K562 (cell line): ENCODE measurements around the gene BAHD1. TPM values are rescaled to one million over a fixed set of nuclear protein-coding genes. Genes with fewer than 3 reads are reported as not detected.

Experiments used
- ESRRA ChIP-seq: fragments of 450-650 bp; IDR thresholded peaks from 2 replicates; pipeline ENCODE4 v1.6.1; 2014; ENCODE audit warnings: low read depth, mild to moderate bottlenecking, moderate library complexity, borderline replicate concordance
- MGA ChIP-seq: fragments of 450-650 bp; IDR thresholded peaks from 2 replicates; pipeline ENCODE4 v1.6.1; 2016; ENCODE audit warnings: mild to moderate bottlenecking, moderate library complexity
- MTA3 ChIP-seq: fragments of 450-650 bp; formaldehyde crosslinking; IDR thresholded peaks from 2 replicates; pipeline ENCODE4 v1.6.1; 2017; ENCODE audit warnings: mild to moderate bottlenecking, borderline replicate concordance
- NR1H2 ChIP-seq: sonication (generic); formaldehyde crosslinking; IDR thresholded peaks from 2 replicates; pipeline ENCODE4 v1.4.0; 2020; ENCODE audit warnings: mild to moderate bottlenecking, missing genetic modification reagents
- OTX1 ChIP-seq: fragments of 450-650 bp; formaldehyde crosslinking; IDR thresholded peaks from 2 replicates; pipeline ENCODE4 v1.4.0; 2022; ENCODE audit warnings: mild to moderate bottlenecking
- SUPT5H ChIP-seq: fragments of 450-650 bp; IDR thresholded peaks from 2 replicates; pipeline ENCODE4 v1.6.1; 2016
- TAL1 ChIP-seq: fragments of 450-650 bp; IDR thresholded peaks from 2 replicates; pipeline ENCODE4 v1.6.1; 2016; ENCODE audit warnings: mild to moderate bottlenecking
- ZNF277 ChIP-seq: fragments of 250-450 bp; sonication (Bioruptor Pico); IDR thresholded peaks from 2 replicates; pipeline ENCODE4 v1.8.0; 2022; ENCODE audit warnings: inconsistent platforms, mild to moderate bottlenecking, moderate library complexity, borderline replicate concordance
- ZNF639 ChIP-seq, 2 experiments: fragments of 200-800 bp in 1 of 2; sonication (Bioruptor generic) in 1 of 2; sonication (generic) in 1 of 2; formaldehyde crosslinking in 1 of 2; IDR thresholded peaks in 1 of 2; conservative IDR thresholded peaks in 1 of 2; 2 replicates each; pipeline versions ENCODE4 v1.5.0 to v1.6.1; 2016 to 2020; ENCODE audit warnings: missing compliant biosample characterization in 1 of 2, missing genetic modification characterization in 1 of 2, missing genetic modification reagents in 1 of 2
- polyA plus RNA-seq, 8 experiments: library from polyadenylated mRNA; depleted of rRNA in 4 of 8; stranded (reverse) in 5 of 8; unstranded in 3 of 8; fragments of >200 nt; fragmentation: Nextera tagmentation in 2 of 8; fragmentation: Illumina TruSeq in 1 of 8; extraction: Ambion mirVana in 2 of 8; extraction: Trizol in 1 of 8; gene quantifications; 2 replicates each; pipeline versions ENCODE4 v1.2.1 to v1.2.3, GENCODE V29; 2011 to 2014; ENCODE audit warnings: inconsistent platforms in 1 of 8, missing spikeins in 1 of 8
- total RNA-seq, 7 experiments: library from RNA; depleted of rRNA in 6 of 7; stranded (reverse); fragments of >200 nt in 6 of 7; fragmentation: Illumina TruSeq in 2 of 7; extraction: Trizol in 2 of 7; gene quantifications; 2 replicates each; pipeline versions ENCODE4 v1.2.1 to v1.2.3, GENCODE V29; 2011 to 2021; ENCODE audit warnings: low replicate concordance in 1 of 7

Gene BAHD1
- total and polyA plus RNA-seq, 9 of the 15 experiments (the other 6 are each of a cell fraction or from before 2014, with no cell fraction given) = 0.55 to 38.5 (median 11.5) TPM

GRCh38 chr15:40470423-40471104, 29.8 kb downstream of the BAHD1 start, which contains the start of gene CHST14 (continued):
- TF ChIP-seq ZNF277 (CRISPR knock-in tag) = no peak
- peak; percentile 68; the same call in 1 of the 2 replicates for TF ChIP-seq MTA3
- 0 out of 2 replicates have a peak, but pooled peaks have one; percentile 23 for TF ChIP-seq SUPT5H
- TF ChIP-seq ZNF639 (CRISPR knock-in tag; conservative IDR thresholded peaks at IDR 0.05 in 1 of 2, IDR thresholded peaks at IDR 0.05 in 1 of 2) = peak in 1 of 2 experiments; percentile 23; a peak in 1 of 4 replicates
- TF ChIP-seq NR1H2 (CRISPR knock-in tag) = no peak
- no peak for TF ChIP-seq TAL1
- TF ChIP-seq MGA = peak; percentile 49; the same call in 1 of the 2 replicates
- no peak for TF ChIP-seq ESRRA
- TF ChIP-seq OTX1 = 0 out of 2 replicates have a peak, but pooled peaks have one; percentile 30
